Measurements from ENCODE around the gene ADCY2. TPM values are rescaled to one million over a fixed set of nuclear protein-coding genes. Genes with fewer than 3 reads are reported as not detected.

Gene ADCY2
- total RNA-seq, 1 experiment from 2014 or later, result 0.34 TPM

DNA sequence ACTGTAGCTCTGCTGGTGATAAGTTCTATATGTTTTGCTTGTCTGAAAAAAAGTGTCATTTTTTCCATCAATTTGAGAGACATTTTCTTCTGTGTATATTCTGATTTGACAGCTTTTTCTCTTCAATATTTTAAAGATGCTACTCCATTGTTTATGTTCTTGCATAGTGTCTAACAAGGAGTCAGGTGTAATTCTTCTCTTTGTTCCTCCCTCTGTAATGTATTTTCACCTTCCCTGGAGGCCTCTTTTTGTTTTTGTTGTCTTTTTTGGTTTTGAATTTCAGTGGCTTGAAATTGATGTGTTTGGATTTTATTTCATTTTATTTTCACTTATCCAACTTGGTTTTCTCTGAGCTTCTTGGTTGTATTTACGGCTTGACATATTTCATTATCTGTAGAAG is 75.8 kb downstream of the ADCY2 start:
- BruUV-seq (replicated peaks), result no TSS peak
- H3K27me3 ChIP-seq (replicated peaks; ENCODE audit: insufficient read depth, low read depth, low read length, poor library complexity), result no peaks in the 10 kb centered on the region
- intact Hi-C loops (cut with micrococcal nuclease; ENCODE audit: unreplicated experiment), result no loop called here
- CTCF ChIA-PET, result no interaction called here
- no peak overlapping the region for H3K4me3 ChIP-seq (ENCODE audit: low read depth, low read length, poor library complexity, severe bottlenecking)
- DNase-seq (ENCODE audit: low spot score), result no peak
- POLR2A ChIA-PET (ENCODE audit: low non-redundant PET), result no interaction called here
- no peaks in the 10 kb centered on the region for H3K36me3 ChIP-seq (ENCODE audit: insufficient read depth, low read length, poor library complexity, severe bottlenecking)
- H3K9me3 ChIP-seq (ENCODE audit: low read depth, low read length, poor library complexity, severe bottlenecking), result peaks cover 6% of the 10 kb centered on the region
- H3K27ac ChIP-seq (ENCODE audit: low read depth, low read length, poor library complexity, severe bottlenecking), result no peak overlapping the region
- H3K4me1 ChIP-seq (ENCODE audit: insufficient read depth, low read length, poor library complexity, severe bottlenecking), result no peaks in the 10 kb centered on the region
- no peak for TF ChIP-seq EZH2 (IDR thresholded peaks at IDR 0.05; ENCODE audit: borderline replicate concordance, low read depth, low read length, poor library complexity, severe bottlenecking)
- TF ChIP-seq, protein P1, sequence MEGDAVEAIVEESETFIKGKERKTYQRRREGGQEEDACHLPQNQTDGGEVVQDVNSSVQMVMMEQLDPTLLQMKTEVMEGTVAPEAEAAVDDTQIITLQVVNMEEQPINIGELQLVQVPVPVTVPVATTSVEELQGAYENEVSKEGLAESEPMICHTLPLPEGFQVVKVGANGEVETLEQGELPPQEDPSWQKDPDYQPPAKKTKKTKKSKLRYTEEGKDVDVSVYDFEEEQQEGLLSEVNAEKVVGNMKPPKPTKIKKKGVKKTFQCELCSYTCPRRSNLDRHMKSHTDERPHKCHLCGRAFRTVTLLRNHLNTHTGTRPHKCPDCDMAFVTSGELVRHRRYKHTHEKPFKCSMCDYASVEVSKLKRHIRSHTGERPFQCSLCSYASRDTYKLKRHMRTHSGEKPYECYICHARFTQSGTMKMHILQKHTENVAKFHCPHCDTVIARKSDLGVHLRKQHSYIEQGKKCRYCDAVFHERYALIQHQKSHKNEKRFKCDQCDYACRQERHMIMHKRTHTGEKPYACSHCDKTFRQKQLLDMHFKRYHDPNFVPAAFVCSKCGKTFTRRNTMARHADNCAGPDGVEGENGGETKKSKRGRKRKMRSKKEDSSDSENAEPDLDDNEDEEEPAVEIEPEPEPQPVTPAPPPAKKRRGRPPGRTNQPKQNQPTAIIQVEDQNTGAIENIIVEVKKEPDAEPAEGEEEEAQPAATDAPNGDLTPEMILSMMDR (conservative IDR thresholded peaks at IDR 0.05; ENCODE audit: low read depth, low read length), result no peak

DNA sequence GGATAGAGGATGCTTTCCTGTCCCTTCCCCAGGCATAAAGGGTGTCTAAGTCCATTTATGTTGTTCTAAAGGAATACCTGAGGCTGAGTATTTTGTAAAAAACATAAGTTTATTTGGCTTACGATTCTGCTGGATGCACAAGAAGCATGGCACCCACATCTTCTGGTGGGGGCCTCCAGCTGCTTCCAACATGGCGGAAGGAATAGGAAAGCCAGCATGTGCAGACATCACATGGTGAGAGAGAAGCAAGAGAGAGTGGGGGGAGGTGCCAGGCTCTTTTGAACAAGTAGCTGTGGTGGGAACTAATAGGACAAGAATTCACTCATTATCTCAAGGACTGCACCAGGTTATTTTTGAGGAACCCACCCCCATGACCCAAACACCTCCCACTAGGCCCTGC is 77.2 kb downstream of the ADCY2 start:
- no peak overlapping the region for H3K4me3 ChIP-seq (ENCODE audit: low read depth, low read length, poor library complexity, severe bottlenecking)
- no peaks in the 10 kb centered on the region for H3K4me1 ChIP-seq (ENCODE audit: insufficient read depth, low read length, poor library complexity, severe bottlenecking)
- H3K36me3 ChIP-seq (ENCODE audit: insufficient read depth, low read length, poor library complexity, severe bottlenecking), result no peaks in the 10 kb centered on the region
- H3K27me3 ChIP-seq (replicated peaks; ENCODE audit: insufficient read depth, low read depth, low read length, poor library complexity), result no peaks in the 10 kb centered on the region
- DNase-seq (ENCODE audit: low spot score), result no peak
- CTCF ChIA-PET, result no interaction called here
- no peak for TF ChIP-seq EZH2 (IDR thresholded peaks at IDR 0.05; ENCODE audit: borderline replicate concordance, low read depth, low read length, poor library complexity, severe bottlenecking)
- POLR2A ChIA-PET (ENCODE audit: low non-redundant PET), result no interaction called here
- no TSS peak for BruUV-seq (replicated peaks)
- intact Hi-C loops (cut with micrococcal nuclease; ENCODE audit: unreplicated experiment), result no loop called here
- no peak overlapping the region for H3K27ac ChIP-seq (ENCODE audit: low read depth, low read length, poor library complexity, severe bottlenecking)
- H3K9me3 ChIP-seq (ENCODE audit: low read depth, low read length, poor library complexity, severe bottlenecking), result peaks cover 6% of the 10 kb centered on the region

DNA sequence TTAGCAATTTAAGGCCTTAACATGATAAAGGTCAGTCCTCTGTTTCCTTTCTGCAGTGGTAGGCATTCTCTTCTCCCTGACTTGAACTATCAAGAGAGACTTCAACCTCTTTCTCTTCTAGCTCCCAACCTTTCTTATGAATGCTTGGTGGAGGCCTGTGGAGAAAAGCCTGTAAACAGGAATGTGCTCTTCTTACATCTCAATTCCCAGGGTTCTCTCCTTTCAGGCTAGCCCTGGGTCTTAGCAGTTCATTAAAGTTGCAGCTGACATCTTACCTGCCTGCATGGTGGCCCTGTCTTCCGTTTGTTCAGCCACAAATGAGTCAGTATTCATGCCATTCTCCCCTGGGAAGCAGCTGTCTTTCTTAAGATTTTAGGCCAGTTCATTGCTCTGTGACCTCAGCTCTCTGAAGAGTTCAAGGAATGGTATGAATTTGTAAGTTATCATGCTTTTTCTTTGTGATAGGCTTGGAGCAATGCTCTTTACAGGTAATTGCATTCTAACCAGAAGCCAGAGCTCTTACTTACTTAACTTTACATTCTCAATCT is 77.8 kb downstream of the ADCY2 start:
- CTCF ChIA-PET, result no interaction called here

More for the DNA sequence above, 77.8 kb downstream of the ADCY2 start:
- TF ChIP-seq, protein P1 (conservative IDR thresholded peaks at IDR 0.05; ENCODE audit: low read depth, low read length), result no peak
- no peak for TF ChIP-seq EZH2 (IDR thresholded peaks at IDR 0.05; ENCODE audit: borderline replicate concordance, low read depth, low read length, poor library complexity, severe bottlenecking)
- intact Hi-C loops (cut with micrococcal nuclease; ENCODE audit: unreplicated experiment), result no loop called here
- POLR2A ChIA-PET (ENCODE audit: low non-redundant PET), result no interaction called here
- Histone ChIP-seq H3K27me3 (replicated peaks; ENCODE audit: insufficient read depth, low read depth, low read length, poor library complexity) (no peaks in the 10 kb centered on the region), H3K36me3 (ENCODE audit: insufficient read depth, low read length, poor library complexity, severe bottlenecking) (no peaks in the 10 kb centered on the region), H3K4me1 (ENCODE audit: insufficient read depth, low read length, poor library complexity, severe bottlenecking) (no peaks in the 10 kb centered on the region), H3K9me3 (ENCODE audit: low read depth, low read length, poor library complexity, severe bottlenecking) (peaks cover 6% of the 10 kb centered on the region), H3K27ac (ENCODE audit: low read depth, low read length, poor library complexity, severe bottlenecking) (no peak overlapping the region), H3K4me3 (ENCODE audit: low read depth, low read length, poor library complexity, severe bottlenecking) (no peak overlapping the region)
- no peak for DNase-seq (ENCODE audit: low spot score)
- no TSS peak for BruUV-seq (replicated peaks)
